Left cardiac atrium (tissue), 4 donors: ENCODE data around the gene CYP19A1. TPM values are rescaled to one million over a fixed set of nuclear protein-coding genes. Genes with fewer than 3 reads are reported as not detected.

ENCODE experiments used
- ATAC-seq, 2 donors: fragments of 200-7000 bp; cut with Tn5 transposase; one replicate each; pipeline ENCODE4 v1.9.1; 2020; ENCODE audit warnings: mild to moderate bottlenecking in 2 of 2, moderate library complexity in 2 of 2
- DNase-seq: peaks from one replicate; pipeline ENCODE4 v3.0.0-alpha.2; 2020
- intact Hi-C, 2 donors: fragments of 100-400 bp; cut with DNase I; formaldehyde crosslinking; loops; one replicate each; pipeline versions ENCODE4 v1.14.1 to v1.15.1; 2022 to 2023
- total RNA-seq, 2 donors: library from RNA; stranded (reverse); fragmentation: NEBNext Ultra II Directional; extraction: Animal tissue kit (Norgen Biotek cat#: 25700); gene quantifications; one replicate each; pipeline ENCODE4 v1.2.1, GENCODE V29; 2021
- donor health status: DM: no; HTN: yes; CAD: no.
- donor health status: DM: no; HTN: yes; CAD: no; lungs with severe emphysema.
- donor health status: DM: yes; HTN: yes; CAD: no.
- donor health status: Dilated cardiomyopathy.

CYP19A1 gene
- total RNA-seq, 2 donors from 2014 or later = 0.56 to 0.86 TPM

DNA sequence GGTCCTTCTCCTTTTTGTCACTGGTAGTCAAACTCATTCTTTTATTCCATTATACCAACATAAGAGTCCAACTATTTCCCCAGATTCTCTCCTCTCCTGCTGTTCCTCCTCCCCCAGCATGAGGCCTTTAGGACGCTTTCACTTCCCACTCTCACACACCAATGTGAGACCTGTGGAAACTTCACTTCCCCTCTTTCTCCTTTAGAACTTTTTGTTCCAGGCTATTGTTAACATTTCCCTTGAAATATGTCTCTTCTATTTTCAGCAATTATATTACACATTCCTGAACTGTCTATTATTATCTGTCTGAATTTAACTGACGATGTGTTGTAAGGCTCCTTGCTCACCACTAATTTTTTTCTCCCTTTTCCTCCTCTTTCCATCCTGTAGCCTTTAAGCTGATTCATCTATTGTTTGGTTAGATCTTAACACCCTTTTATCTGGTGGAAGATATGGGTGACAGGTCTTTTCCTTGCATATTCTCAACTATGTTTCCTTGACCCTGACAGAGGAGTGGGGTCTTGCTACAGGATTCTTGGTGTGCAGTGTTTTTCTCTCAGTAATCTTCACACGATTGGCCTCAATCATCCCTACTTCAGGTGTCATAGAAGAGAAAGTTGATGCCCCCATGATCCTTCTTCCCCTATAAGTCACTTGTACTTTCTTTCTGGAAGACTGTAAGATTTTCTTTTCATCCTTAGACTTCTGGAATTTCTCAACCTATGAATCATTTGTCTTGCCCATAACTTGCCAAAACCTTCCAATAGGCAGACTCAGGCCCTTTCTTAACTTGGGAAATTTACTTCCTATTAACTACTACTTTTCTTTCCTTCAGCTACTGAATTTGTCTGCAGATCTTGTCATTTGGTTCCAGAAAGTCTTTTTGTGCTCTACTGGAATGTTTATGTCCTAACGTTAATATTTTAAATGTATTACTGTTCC lies 5.9 kb downstream of the CYP19A1 start:
- intact Hi-C loops = no loop called here
- ATAC-seq (peak in 1 of 2 donors; percentile 59), DNase-seq (no peak)

- DNase-seq (no peak), ATAC-seq (peak in 1 of 2 donors; percentile 38)
- intact Hi-C loops = no loop called here
Observed at GRCh38 chr15:51331141-51331540, 7.3 kb downstream of the CYP19A1 start.

- DNase-seq = no peak
- intact Hi-C loops = no loop called here
- no peak for ATAC-seq
Observed at GRCh38 chr15:51328926-51329325, 9.5 kb downstream of the CYP19A1 start.

DNA sequence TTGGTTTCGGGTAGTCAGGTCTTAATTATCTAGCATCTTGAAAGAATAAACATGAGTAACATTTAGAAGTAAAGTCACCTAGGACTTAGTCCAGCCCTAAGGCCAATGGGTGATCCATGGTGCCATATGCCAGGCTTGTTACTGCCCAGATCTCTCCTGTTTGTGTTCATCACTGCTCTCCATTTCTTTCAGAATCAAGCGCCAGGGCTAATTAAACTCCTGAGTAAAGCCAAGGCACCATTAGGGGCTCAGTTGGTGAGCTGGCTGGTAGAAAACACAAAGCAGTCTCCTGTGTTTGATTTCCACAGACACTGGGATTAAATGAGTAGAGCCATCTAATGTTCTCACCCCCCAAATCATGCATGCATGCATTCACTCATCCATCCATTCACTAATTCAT lies 11.3 kb downstream of the CYP19A1 start:
- ATAC-seq (no peak), DNase-seq (no peak)
- intact Hi-C loops = no loop called here

- no peak for ATAC-seq
- DNase-seq = no peak
- intact Hi-C loops = no loop called here
Observed at GRCh38 chr15:51325167-51325566, 13.2 kb downstream of the CYP19A1 start.

DNA sequence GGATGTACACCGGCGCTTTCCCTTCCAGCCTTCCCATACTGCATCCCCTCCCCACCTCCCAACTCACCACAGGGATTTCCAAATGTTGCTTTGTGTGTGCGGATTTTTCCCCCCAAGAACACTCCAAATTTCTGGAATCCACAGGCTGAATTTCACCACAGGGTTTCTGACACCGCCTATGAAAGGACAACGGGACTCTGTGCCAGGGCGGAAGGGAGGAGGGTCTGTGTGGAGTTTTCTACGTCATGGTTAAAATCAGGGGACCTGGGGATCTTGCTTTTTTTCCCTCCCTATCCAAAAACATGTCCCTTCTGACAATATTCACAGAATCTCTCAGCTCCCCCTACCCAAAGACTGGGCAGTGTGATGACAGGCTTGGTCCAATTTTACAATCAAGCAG lies 14.6 kb downstream of the CYP19A1 start:
- DNase-seq (peak; percentile 43), ATAC-seq (peak in 1 of 2 donors; percentile 23)
- intact Hi-C loops = no loop called here

- intact Hi-C loops = no loop called here
- peak; percentile 73 to 75 for ATAC-seq
- peak; percentile 81 for DNase-seq
Observed at GRCh38 chr15:51322621-51323296, 15.6 kb downstream of the CYP19A1 start.

DNA sequence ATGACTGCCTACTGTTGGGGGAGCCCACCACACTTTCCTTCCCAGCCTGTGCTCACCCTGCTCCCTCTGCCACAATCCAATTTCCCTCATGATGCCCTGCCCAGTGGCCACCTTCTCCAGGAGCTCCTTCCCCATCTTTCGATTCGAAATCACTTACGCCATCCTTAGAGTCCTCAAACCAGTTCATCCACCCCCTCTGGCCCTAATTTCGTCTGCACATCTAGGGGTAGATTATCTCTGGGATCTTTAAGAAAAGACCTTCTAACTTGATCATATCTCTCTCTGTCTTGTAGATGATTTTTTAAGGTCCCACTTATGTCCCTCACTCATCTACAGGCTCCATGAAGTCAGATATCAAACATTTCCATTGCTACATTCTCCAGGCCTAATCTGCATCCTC lies 17.1 kb downstream of the CYP19A1 start:
- intact Hi-C loops = no loop called here
- no peak for ATAC-seq
- no peak for DNase-seq

DNA sequence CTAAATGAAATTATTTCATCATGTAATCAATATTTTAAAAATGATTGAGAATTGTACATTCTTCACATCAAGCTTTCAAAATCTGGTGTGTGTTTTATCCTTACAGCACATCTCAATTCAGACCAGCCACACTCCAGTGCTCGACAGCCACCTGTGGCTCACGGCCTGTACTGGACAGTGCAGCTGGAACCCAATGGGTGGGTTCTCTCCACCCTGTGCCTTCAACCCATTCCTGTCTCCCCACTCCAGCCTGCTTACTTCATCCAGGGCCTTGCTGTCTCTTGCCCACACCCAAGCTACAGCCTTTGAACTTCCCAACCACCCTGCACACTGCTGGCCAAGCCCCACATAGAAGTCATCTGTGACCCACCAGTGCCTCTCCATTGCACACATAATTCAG lies 17.6 kb downstream of the CYP19A1 start:
- intact Hi-C loops = no loop called here
- ATAC-seq = no peak
- DNase-seq = no peak

DNA sequence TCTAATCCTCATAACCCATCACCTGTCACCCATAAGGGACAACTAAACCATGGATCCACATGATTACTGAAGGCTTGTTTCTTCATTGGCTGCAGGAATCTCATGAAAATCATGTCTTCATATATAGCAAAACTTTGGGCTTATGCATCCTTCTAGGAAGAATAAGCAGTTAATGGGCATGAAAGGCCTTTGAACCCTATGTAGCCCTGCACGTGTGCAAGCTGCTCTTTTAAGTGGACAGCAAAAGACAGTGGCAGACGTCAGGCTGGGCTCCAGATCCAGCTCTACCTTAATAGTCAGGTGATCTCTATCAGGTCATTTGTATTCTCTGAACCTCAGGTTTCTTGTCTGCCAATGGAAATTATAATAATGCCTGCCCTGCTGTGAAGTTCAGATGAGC lies 18.9 kb downstream of the CYP19A1 start:
- ATAC-seq = no peak
- intact Hi-C loops = no loop called here
- no peak for DNase-seq

GRCh38 chr15:51318382-51319150 lies 19.8 kb downstream of the CYP19A1 start:
- ATAC-seq (peak; percentile 9 to 48), DNase-seq (no peak)
- intact Hi-C loops = no loop called here

- intact Hi-C loops = no loop called here
- DNase-seq (no peak), ATAC-seq (no peak)
Observed at GRCh38 chr15:51316636-51317035, 21.8 kb downstream of the CYP19A1 start.

GRCh38 chr15:51315726-51316125 lies 22.7 kb downstream of the CYP19A1 start:
- intact Hi-C loops = no loop called here
- no peak for ATAC-seq
- no peak for DNase-seq

GRCh38 chr15:51314391-51315337 lies 23.7 kb downstream of the CYP19A1 start:
- intact Hi-C loops = no loop called here
- DNase-seq = no peak
- peak in 1 of 2 donors; percentile 14 for ATAC-seq

DNA sequence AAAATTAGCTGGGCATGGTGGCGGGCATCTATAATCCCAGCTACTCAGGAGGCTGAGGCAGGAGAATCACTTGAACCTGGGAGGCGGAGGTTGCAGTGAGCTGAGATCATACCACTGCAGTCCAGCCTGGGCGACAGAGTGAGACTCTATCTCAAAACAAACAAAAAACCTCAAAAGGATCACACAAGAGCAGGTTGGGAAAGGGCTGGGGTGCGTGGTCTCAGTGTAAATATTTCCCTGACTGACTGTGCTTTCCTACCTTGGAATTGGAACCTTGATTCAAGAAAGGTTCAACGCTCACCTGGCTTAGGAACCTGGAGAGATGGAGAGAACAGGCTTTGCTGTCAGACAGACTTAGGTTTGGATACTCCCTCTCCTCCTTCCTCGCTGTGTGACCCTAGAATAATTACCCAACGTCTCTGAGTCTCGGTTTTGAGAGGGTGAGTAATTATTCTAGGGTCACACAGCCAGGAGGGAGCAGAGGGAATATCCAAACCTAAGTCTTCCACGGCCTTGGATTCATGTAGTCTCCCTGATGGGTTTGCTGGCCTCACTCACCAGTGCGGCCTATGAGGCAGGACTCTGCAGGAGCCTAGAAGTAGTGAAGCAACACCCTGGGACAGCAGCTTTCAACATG lies 24.6 kb downstream of the CYP19A1 start:
- intact Hi-C loops = no loop called here
- ATAC-seq = no peak
- DNase-seq = no peak

DNA sequence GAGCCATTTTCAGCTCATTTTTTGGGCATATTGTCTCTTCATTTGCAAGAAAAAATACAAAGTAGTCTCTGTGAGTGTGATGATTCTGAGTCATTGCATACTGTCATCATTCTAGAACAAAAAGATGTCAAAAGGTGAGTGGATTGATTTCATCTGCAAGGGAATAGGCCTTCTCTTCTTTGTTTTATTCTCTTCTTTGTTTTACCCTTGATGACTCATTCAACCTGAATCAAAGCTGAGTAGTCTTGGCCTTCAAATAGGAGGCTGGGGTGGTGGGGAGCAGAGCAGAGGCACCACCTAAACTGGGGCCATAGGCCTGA lies 25.4 kb downstream of the CYP19A1 start:
- ATAC-seq = no peak
- intact Hi-C loops = no loop called here

GRCh38 chr15:51312166-51313073 lies 26.0 kb downstream of the CYP19A1 start:
- intact Hi-C loops = no loop called here
- no peak for ATAC-seq
- DNase-seq = no peak

More for the DNA sequence above, 25.4 kb downstream of the CYP19A1 start:
- DNase-seq = no peak
